ENCODE data around the gene NT5M. TPM values are rescaled to one million over a fixed set of nuclear protein-coding genes. Genes with fewer than 3 reads are reported as not detected.

NT5M gene
- total RNA-seq, 1 experiment from 2014 or later = 23.6 TPM

DNA sequence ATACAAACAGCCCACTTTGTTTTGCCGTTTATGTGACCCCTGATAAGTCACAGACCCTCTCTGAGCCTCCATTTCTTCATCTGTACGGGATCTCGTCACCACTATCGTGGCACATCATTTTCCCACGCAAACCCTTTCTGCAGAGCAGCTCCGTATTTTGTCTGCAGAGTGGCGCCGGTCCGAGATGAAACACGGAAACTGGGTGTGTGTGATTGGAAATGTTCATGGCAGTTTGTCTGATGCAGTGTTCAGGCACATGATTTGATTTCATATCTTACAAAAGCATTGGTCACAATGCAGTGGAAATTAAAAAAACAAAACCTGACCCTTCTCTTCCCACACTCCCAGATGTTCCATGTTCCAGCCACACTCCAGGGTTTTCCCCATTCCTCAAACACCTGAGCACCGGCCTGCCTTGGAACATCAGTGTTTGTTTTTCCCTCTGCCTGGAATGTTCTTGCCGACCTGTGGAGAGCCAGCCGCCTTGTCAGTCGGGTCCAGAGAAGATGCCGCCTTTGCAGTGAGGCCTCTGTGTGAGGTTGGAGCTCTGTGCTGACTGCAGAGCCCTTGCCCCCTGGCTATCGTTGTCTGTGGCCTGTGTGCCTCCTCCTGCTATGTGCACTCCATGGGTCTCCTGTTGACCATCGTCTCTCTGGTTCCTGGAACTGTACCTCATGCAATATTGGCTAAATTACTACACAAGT lies 39.2 kb downstream of the NT5M start:
- DNase-seq = no peak
- H3K4me3 ChIP-seq (ENCODE audit: low read length) = no peak overlapping the region
- no peaks in the 10 kb centered on the region for H3K9me2 ChIP-seq (replicated peaks; ENCODE audit: insufficient read depth, low read length)
- no peaks in the 10 kb centered on the region for H3K9me3 ChIP-seq (ENCODE audit: low read length)
- peaks cover 4% of the 10 kb centered on the region; the same call in 1 of the 2 replicates for H3K36me3 ChIP-seq (ENCODE audit: insufficient read depth, low read length)
- 0 out of 2 replicates have a peak, but pooled peaks cover 3% of the 10 kb centered on the region for H4K20me1 ChIP-seq (ENCODE audit: insufficient read depth, low read depth, low read length)
- H3K4me2 ChIP-seq (ENCODE audit: low read depth, low read length, poor library complexity, severe bottlenecking) = no peak overlapping the region
- no peak overlapping the region for H3K9ac ChIP-seq (ENCODE audit: low read length)
- H3K4me1 ChIP-seq (ENCODE audit: low read length) = no peaks in the 10 kb centered on the region
- no peaks in the 10 kb centered on the region for H3K27me3 ChIP-seq (ENCODE audit: low read length)
- no peak overlapping the region for H3K27ac ChIP-seq (ENCODE audit: low read length)
- no peaks in the 10 kb centered on the region for H3K79me2 ChIP-seq (ENCODE audit: low read length)
- H2AFZ ChIP-seq (ENCODE audit: low read length) = no peak overlapping the region

DNA sequence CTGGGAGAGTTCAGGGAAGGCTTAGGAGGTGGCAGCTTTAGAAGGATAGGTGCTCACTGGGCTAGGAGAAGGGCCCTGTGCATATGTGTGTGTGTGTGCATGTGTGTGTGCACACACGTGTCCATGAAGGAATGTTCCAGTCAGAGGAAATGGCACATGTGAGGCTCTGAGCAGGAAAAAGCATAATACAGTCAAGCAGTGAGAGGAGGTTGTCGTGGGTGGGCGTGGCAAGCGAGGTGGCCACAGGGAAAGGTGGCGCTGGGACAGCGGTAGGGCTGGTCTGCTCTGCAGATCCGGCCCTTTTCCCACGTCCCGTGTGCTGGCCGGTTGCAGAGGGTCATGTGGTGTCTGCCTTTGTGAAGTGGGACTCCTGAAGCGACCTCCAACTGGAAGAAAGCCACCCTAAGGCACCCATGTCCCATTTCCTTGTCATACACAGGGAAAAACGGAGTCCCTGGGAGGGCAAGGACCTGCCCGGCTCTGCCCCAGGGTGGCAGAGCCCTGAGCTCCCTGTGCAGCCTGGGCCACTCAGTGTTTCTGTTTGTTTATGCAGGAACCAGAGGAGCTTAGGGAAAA lies 40.1 kb downstream of the NT5M start:
- Histone ChIP-seq H3K4me2 (ENCODE audit: low read depth, low read length, poor library complexity, severe bottlenecking) (no peak overlapping the region), H3K27me3 (ENCODE audit: low read length) (no peaks in the 10 kb centered on the region), H3K27ac (ENCODE audit: low read length) (no peak overlapping the region), H3K36me3 (ENCODE audit: insufficient read depth, low read length) (peaks cover 4% of the 10 kb centered on the region; the same call in 1 of the 2 replicates), H3K4me1 (ENCODE audit: low read length) (no peaks in the 10 kb centered on the region), H4K20me1 (ENCODE audit: insufficient read depth, low read depth, low read length) (0 out of 2 replicates have a peak, but pooled peaks cover 3% of the 10 kb centered on the region), H3K9ac (ENCODE audit: low read length) (no peak overlapping the region), H3K9me3 (ENCODE audit: low read length) (no peaks in the 10 kb centered on the region), H3K79me2 (ENCODE audit: low read length) (no peaks in the 10 kb centered on the region), H2AFZ (ENCODE audit: low read length) (no peak overlapping the region), H3K9me2 (replicated peaks; ENCODE audit: insufficient read depth, low read length) (no peaks in the 10 kb centered on the region), H3K4me3 (ENCODE audit: low read length) (no peak overlapping the region)
- DNase-seq = no peak

- 0 out of 2 replicates have a peak, but pooled peaks cover 3% of the 10 kb centered on the region for H4K20me1 ChIP-seq (ENCODE audit: insufficient read depth, low read depth, low read length)
- H3K9ac ChIP-seq (ENCODE audit: low read length) = no peak overlapping the region
- H3K79me2 ChIP-seq (ENCODE audit: low read length) = no peaks in the 10 kb centered on the region
- no peak overlapping the region for H3K4me2 ChIP-seq (ENCODE audit: low read depth, low read length, poor library complexity, severe bottlenecking)
- no peak overlapping the region for H3K4me3 ChIP-seq (ENCODE audit: low read length)
- no peak for DNase-seq
- H3K36me3 ChIP-seq (ENCODE audit: insufficient read depth, low read length) = peaks cover 4% of the 10 kb centered on the region; the same call in 1 of the 2 replicates
- no peaks in the 10 kb centered on the region for H3K9me2 ChIP-seq (replicated peaks; ENCODE audit: insufficient read depth, low read length)
- H3K27ac ChIP-seq (ENCODE audit: low read length) = no peak overlapping the region
- no peaks in the 10 kb centered on the region for H3K9me3 ChIP-seq (ENCODE audit: low read length)
- H2AFZ ChIP-seq (ENCODE audit: low read length) = no peak overlapping the region
- H3K27me3 ChIP-seq (ENCODE audit: low read length) = no peaks in the 10 kb centered on the region
- H3K4me1 ChIP-seq (ENCODE audit: low read length) = no peaks in the 10 kb centered on the region
Observed at GRCh38 chr17:17343896-17344506, 40.8 kb downstream of the NT5M start.

- Histone ChIP-seq H3K9me3 (ENCODE audit: low read length) (no peaks in the 10 kb centered on the region), H3K4me1 (ENCODE audit: low read length) (no peaks in the 10 kb centered on the region), H3K27me3 (ENCODE audit: low read length) (no peaks in the 10 kb centered on the region), H2AFZ (ENCODE audit: low read length) (no peak overlapping the region), H3K9me2 (replicated peaks; ENCODE audit: insufficient read depth, low read length) (no peaks in the 10 kb centered on the region), H3K36me3 (ENCODE audit: insufficient read depth, low read length) (peaks cover 4% of the 10 kb centered on the region; the same call in 1 of the 2 replicates), H3K9ac (ENCODE audit: low read length) (no peak overlapping the region), H4K20me1 (ENCODE audit: insufficient read depth, low read depth, low read length) (0 out of 2 replicates have a peak, but pooled peaks cover 3% of the 10 kb centered on the region), H3K79me2 (ENCODE audit: low read length) (no peaks in the 10 kb centered on the region), H3K27ac (ENCODE audit: low read length) (no peak overlapping the region), H3K4me3 (ENCODE audit: low read length) (no peak overlapping the region), H3K4me2 (ENCODE audit: low read depth, low read length, poor library complexity, severe bottlenecking) (no peak overlapping the region)
- no peak for DNase-seq
Observed at GRCh38 chr17:17344507-17345293, 41.5 kb downstream of the NT5M start.

DNA sequence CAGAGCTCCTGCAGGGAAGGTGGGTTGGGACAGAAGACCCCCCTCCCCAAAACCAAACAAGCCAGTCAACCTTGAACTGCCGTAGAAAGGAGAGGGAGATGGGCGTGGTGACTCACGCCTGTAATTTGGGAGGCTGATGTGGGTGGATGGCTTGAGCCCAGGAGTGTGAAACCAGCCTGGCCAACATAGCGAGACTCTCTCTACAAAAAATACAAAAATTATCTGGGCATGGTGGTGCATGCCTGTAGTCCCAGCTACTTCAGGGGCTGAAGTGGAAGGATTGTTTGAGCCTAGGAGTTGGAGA lies 42.1 kb downstream of the NT5M start:
- Histone ChIP-seq H3K27me3 (ENCODE audit: low read length) (no peaks in the 10 kb centered on the region), H3K9me2 (replicated peaks; ENCODE audit: insufficient read depth, low read length) (no peaks in the 10 kb centered on the region), H4K20me1 (ENCODE audit: insufficient read depth, low read depth, low read length) (0 out of 2 replicates have a peak, but pooled peaks cover 3% of the 10 kb centered on the region), H3K4me2 (ENCODE audit: low read depth, low read length, poor library complexity, severe bottlenecking) (no peak overlapping the region), H3K9ac (ENCODE audit: low read length) (no peak overlapping the region), H3K27ac (ENCODE audit: low read length) (no peak overlapping the region), H3K36me3 (ENCODE audit: insufficient read depth, low read length) (peaks cover 4% of the 10 kb centered on the region; the same call in 1 of the 2 replicates), H3K79me2 (ENCODE audit: low read length) (no peaks in the 10 kb centered on the region), H3K4me1 (ENCODE audit: low read length) (no peaks in the 10 kb centered on the region), H3K9me3 (ENCODE audit: low read length) (no peaks in the 10 kb centered on the region), H3K4me3 (ENCODE audit: low read length) (no peak overlapping the region), H2AFZ (ENCODE audit: low read length) (no peak overlapping the region)
- no peak for DNase-seq

- Histone ChIP-seq H3K9ac (ENCODE audit: low read length) (no peak overlapping the region), H2AFZ (ENCODE audit: low read length) (no peak overlapping the region), H3K79me2 (ENCODE audit: low read length) (no peaks in the 10 kb centered on the region), H3K36me3 (ENCODE audit: insufficient read depth, low read length) (peaks cover 4% of the 10 kb centered on the region; the same call in 1 of the 2 replicates), H3K4me2 (ENCODE audit: low read depth, low read length, poor library complexity, severe bottlenecking) (no peak overlapping the region), H4K20me1 (ENCODE audit: insufficient read depth, low read depth, low read length) (0 out of 2 replicates have a peak, but pooled peaks cover 3% of the 10 kb centered on the region), H3K9me3 (ENCODE audit: low read length) (no peaks in the 10 kb centered on the region), H3K9me2 (replicated peaks; ENCODE audit: insufficient read depth, low read length) (no peaks in the 10 kb centered on the region), H3K27ac (ENCODE audit: low read length) (no peak overlapping the region), H3K4me3 (ENCODE audit: low read length) (no peak overlapping the region), H3K27me3 (ENCODE audit: low read length) (no peaks in the 10 kb centered on the region), H3K4me1 (ENCODE audit: low read length) (no peaks in the 10 kb centered on the region)
- DNase-seq = no peak
Observed at GRCh38 chr17:17345686-17346427, 42.7 kb downstream of the NT5M start.

DNA sequence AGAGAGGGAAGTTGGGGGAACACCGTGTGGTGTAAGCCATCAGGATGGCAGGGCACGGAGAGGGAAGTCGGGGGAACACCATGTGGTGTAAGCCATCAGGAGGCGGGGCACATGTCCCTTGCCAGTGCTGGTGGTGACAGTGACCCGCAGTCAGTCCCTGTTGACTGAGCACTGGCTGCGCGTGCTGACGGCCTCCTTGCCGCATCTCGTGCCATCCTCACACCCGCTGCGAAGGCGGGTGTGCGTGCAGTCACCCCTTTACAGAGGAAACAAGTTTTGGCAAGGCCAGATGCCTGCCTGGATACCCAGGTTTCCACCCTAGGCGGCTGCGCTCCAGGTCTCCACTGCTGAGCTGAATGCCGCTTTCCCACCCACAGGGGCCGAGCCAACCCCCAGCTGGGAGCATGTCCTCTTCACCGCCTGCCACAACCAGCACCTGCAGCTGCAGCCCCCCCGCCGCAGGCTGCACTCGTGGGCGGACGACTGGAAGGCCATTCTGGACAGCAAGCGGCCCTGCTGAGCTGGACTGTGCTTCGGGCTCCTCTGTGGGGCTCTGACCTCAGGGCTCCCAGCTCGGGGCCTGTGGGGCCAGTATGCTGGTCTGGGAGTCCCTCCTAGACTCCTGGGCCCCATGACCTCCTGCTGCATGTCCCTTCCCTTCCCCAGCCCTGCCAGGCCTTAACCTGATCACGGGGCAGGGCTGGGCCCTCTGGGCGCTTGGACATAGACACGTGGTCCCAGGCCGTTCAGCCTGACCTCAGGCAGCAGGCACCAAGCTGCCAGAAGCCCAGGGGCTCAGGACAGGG lies 43.5 kb downstream of the NT5M start:
- no peak overlapping the region for H3K9ac ChIP-seq (ENCODE audit: low read length)

More for the DNA sequence above, 43.5 kb downstream of the NT5M start:
- no peak for DNase-seq
- Histone ChIP-seq H3K4me3 (ENCODE audit: low read length) (no peak overlapping the region), H3K9me3 (ENCODE audit: low read length) (no peaks in the 10 kb centered on the region), H4K20me1 (ENCODE audit: insufficient read depth, low read depth, low read length) (0 out of 2 replicates have a peak, but pooled peaks cover 3% of the 10 kb centered on the region), H3K79me2 (ENCODE audit: low read length) (no peaks in the 10 kb centered on the region), H3K4me1 (ENCODE audit: low read length) (no peaks in the 10 kb centered on the region), H2AFZ (ENCODE audit: low read length) (no peak overlapping the region), H3K4me2 (ENCODE audit: low read depth, low read length, poor library complexity, severe bottlenecking) (no peak overlapping the region), H3K9me2 (replicated peaks; ENCODE audit: insufficient read depth, low read length) (no peaks in the 10 kb centered on the region), H3K27me3 (ENCODE audit: low read length) (no peaks in the 10 kb centered on the region), H3K27ac (ENCODE audit: low read length) (no peak overlapping the region), H3K36me3 (ENCODE audit: insufficient read depth, low read length) (no peaks in the 10 kb centered on the region)
